PC-9 (cell line): ENCODE results near the gene ADGRA1. TPM values are rescaled to one million over a fixed set of nuclear protein-coding genes. Genes with fewer than 3 reads are reported as not detected.

Source experiments
- BruUV-seq: library from RNA; stranded (reverse); fragments of 400-500 nt; replicated peaks from 2 replicates; lab custom pipeline; 2021; lab: Mats Ljungman, UMichigan
- CTCF ChIA-PET: fragments of 300-600 bp; sonication (Branson Sonifier 250); formaldehyde crosslinking; loops from one replicate; lab custom pipeline; 2022; ENCODE audit warnings: antibody characterized with exemption; lab: Charles Lee
- POLR2A ChIA-PET: fragments of 300-600 bp; sonication (Branson Sonifier 250); formaldehyde crosslinking; loops from one replicate; lab custom pipeline; 2022; ENCODE audit warnings: antibody characterized with exemption; ENCODE audit not compliant: unreplicated experiment; lab: Charles Lee
- DNase-seq, 2 experiments: peaks; one replicate each; pipeline versions ENCODE4 v3.0.0 to v3.0.0-alpha.2; 2015 to 2022; ENCODE audit warnings: mixed read lengths in 1 of 2
- H2AFZ ChIP-seq: fragments of 200-600 bp; sonication (generic); 2 replicates; pipeline ENCODE4 v1.8.1; 2017; ENCODE audit warnings: antibody characterized with exemption
- H3F3A ChIP-seq: fragments of 200-600 bp; sonication (generic); 2 replicates; pipeline ENCODE4 v1.8.1; 2017; ENCODE audit warnings: antibody characterized with exemption, mild to moderate bottlenecking, low read depth; ENCODE audit not compliant: insufficient read depth
- H3K27ac ChIP-seq: fragments of 200-600 bp; sonication (generic); 2 replicates; pipeline ENCODE4 v1.6.1; 2016; ENCODE audit warnings: mixed run types
- H3K27me3 ChIP-seq: fragments of 200-600 bp; sonication (generic); 2 replicates; pipeline ENCODE4 v1.6.1; 2016; ENCODE audit warnings: low read depth, mixed run types; ENCODE audit not compliant: insufficient read depth
- H3K36me3 ChIP-seq: fragments of 200-600 bp; sonication (generic); 2 replicates; pipeline ENCODE4 v1.6.1; 2016; ENCODE audit warnings: low read depth, mixed run types
- H3K4me1 ChIP-seq: fragments of 200-600 bp; sonication (generic); replicated peaks from 2 replicates; pipeline ENCODE4 v1.6.1; 2016; ENCODE audit warnings: mixed run types; ENCODE audit not compliant: insufficient read depth
- H3K4me2 ChIP-seq: fragments of 200-600 bp; sonication (generic); 2 replicates; pipeline ENCODE4 v1.6.1; 2017; ENCODE audit warnings: mixed run types
- H3K4me3 ChIP-seq: fragments of 200-600 bp; sonication (generic); 2 replicates; pipeline ENCODE4 v1.6.1; 2016; ENCODE audit warnings: mixed run types
- H3K79me2 ChIP-seq: fragments of 200-600 bp; sonication (generic); 2 replicates; pipeline ENCODE4 v1.6.1; 2017; ENCODE audit warnings: low read depth, mixed run types
- H3K9me2 ChIP-seq: fragments of 200-600 bp; sonication (generic); 2 replicates; pipeline ENCODE4 v1.8.1; 2017; ENCODE audit warnings: mild to moderate bottlenecking; ENCODE audit not compliant: insufficient read depth
- H3K9me3 ChIP-seq: fragments of 200-600 bp; sonication (generic); 2 replicates; pipeline ENCODE4 v1.8.1; 2016; ENCODE audit warnings: low read depth; ENCODE audit not compliant: insufficient read depth
- H4K20me1 ChIP-seq: fragments of 200-600 bp; sonication (generic); 2 replicates; pipeline ENCODE4 v1.8.1; 2017; ENCODE audit not compliant: insufficient read depth
- CTCF ChIP-seq: fragments of 200-600 bp; sonication (generic); conservative IDR thresholded peaks from 2 replicates; pipeline ENCODE4 v1.6.1; 2017; ENCODE audit warnings: mixed run types, antibody characterized with exemption, mild to moderate bottlenecking, moderate library complexity
- EZH2 ChIP-seq: fragments of 200-600 bp; sonication (generic); IDR thresholded peaks from 2 replicates; pipeline ENCODE4 v1.8.0; 2017; ENCODE audit warnings: antibody characterized with exemption, low read depth
- intact Hi-C: fragments of 100-400 bp; cut with micrococcal nuclease; formaldehyde crosslinking; loops from one replicate; pipeline ENCODE4 v1.10.0; 2022; ENCODE audit not compliant: unreplicated experiment
- total RNA-seq: library from RNA; stranded (reverse); gene quantifications from 2 replicates; pipeline ENCODE4 v1.2.3, GENCODE V29; 2021

ADGRA1 gene
- total RNA-seq, 1 experiment from 2014 or later = not detected

GRCh38 chr10:133122171-133122935 lies 34.6 kb downstream of the ADGRA1 start:
- H3F3A ChIP-seq = no peaks in the 10 kb centered on the region
- no peaks in the 10 kb centered on the region for H3K9me3 ChIP-seq
- H3K27ac ChIP-seq = no peak overlapping the region
- no peaks in the 10 kb centered on the region for H3K9me2 ChIP-seq
- no peak overlapping the region for H3K4me3 ChIP-seq
- intact Hi-C loops = no loop called here
- 0 out of 2 replicates have a peak, but pooled peaks cover 17% of the 10 kb centered on the region for H3K27me3 ChIP-seq
- no peaks in the 10 kb centered on the region for H3K79me2 ChIP-seq
- H3K36me3 ChIP-seq = no peaks in the 10 kb centered on the region
- no peaks in the 10 kb centered on the region for H4K20me1 ChIP-seq
- no TSS peak for BruUV-seq
- no peak for DNase-seq
- H3K4me1 ChIP-seq = no peaks in the 10 kb centered on the region
- ChIA-PET POLR2A (no interaction called here), CTCF (no interaction called here)
- no peak overlapping the region for H3K4me2 ChIP-seq
- no peak overlapping the region for H2AFZ ChIP-seq
- TF ChIP-seq CTCF (no peak), EZH2 (no peak)

GRCh38 chr10:133123050-133123745 lies 35.5 kb downstream of the ADGRA1 start:
- no peak overlapping the region for H3K4me2 ChIP-seq
- H3K4me3 ChIP-seq = no peak overlapping the region
- H3K36me3 ChIP-seq = no peaks in the 10 kb centered on the region
- no peak overlapping the region for H2AFZ ChIP-seq
- no peaks in the 10 kb centered on the region for H3K79me2 ChIP-seq
- CTCF ChIA-PET = no interaction called here
- POLR2A ChIA-PET = interaction anchor here (0.6 kb wide), 1 partner anchor 28 kb away, joined by 5 read pairs; no protein-coding TSS in a partner anchor
- no peaks in the 10 kb centered on the region for H3K9me3 ChIP-seq
- TF ChIP-seq EZH2 (no peak), CTCF (no peak)
- H3K4me1 ChIP-seq = no peaks in the 10 kb centered on the region
- no peak for DNase-seq
- H3F3A ChIP-seq = no peaks in the 10 kb centered on the region
- 0 out of 2 replicates have a peak, but pooled peaks cover 15% of the 10 kb centered on the region for H3K27me3 ChIP-seq
- no peaks in the 10 kb centered on the region for H3K9me2 ChIP-seq
- no TSS peak for BruUV-seq
- intact Hi-C loops = no loop called here
- no peaks in the 10 kb centered on the region for H4K20me1 ChIP-seq
- H3K27ac ChIP-seq = no peak overlapping the region

- intact Hi-C loops = no loop called here
- no peak overlapping the region for H3K4me3 ChIP-seq
Observed at GRCh38 chr10:133123746-133124356, 36.1 kb downstream of the ADGRA1 start.

More at GRCh38 chr10:133123746-133124356, 36.1 kb downstream of the ADGRA1 start:
- Histone ChIP-seq H3K9me3 (no peaks in the 10 kb centered on the region), H2AFZ (no peak overlapping the region), H3F3A (no peaks in the 10 kb centered on the region), H3K27ac (no peak overlapping the region), H3K4me1 (no peaks in the 10 kb centered on the region), H3K4me2 (no peak overlapping the region), H4K20me1 (no peaks in the 10 kb centered on the region), H3K36me3 (no peaks in the 10 kb centered on the region), H3K27me3 (0 out of 2 replicates have a peak, but pooled peaks cover 15% of the 10 kb centered on the region), H3K79me2 (no peaks in the 10 kb centered on the region), H3K9me2 (no peaks in the 10 kb centered on the region)
- ChIA-PET CTCF (no interaction called here), POLR2A (interaction anchor here (0.6 kb wide), 1 partner anchor 27 kb away, joined by 5 read pairs; no protein-coding TSS in a partner anchor)
- DNase-seq = no peak
- TF ChIP-seq EZH2 = no peak
- TF ChIP-seq CTCF = no peak
- BruUV-seq = no TSS peak
